Measurements from ENCODE around the gene PLCB4.

GRCh38 chr20:9412309-9412708 lies 343.4 kb downstream of the PLCB4 start:
- TF ChIP-seq EP300 (IDR thresholded peaks at IDR 0.05) (no peak), POLR2AphosphoS5 (IDR thresholded peaks at IDR 0.05) (no peak), POLR2A (IDR thresholded peaks at IDR 0.05; ENCODE audit: low read depth) (no peak)
- TF ChIP-seq, protein P1, sequence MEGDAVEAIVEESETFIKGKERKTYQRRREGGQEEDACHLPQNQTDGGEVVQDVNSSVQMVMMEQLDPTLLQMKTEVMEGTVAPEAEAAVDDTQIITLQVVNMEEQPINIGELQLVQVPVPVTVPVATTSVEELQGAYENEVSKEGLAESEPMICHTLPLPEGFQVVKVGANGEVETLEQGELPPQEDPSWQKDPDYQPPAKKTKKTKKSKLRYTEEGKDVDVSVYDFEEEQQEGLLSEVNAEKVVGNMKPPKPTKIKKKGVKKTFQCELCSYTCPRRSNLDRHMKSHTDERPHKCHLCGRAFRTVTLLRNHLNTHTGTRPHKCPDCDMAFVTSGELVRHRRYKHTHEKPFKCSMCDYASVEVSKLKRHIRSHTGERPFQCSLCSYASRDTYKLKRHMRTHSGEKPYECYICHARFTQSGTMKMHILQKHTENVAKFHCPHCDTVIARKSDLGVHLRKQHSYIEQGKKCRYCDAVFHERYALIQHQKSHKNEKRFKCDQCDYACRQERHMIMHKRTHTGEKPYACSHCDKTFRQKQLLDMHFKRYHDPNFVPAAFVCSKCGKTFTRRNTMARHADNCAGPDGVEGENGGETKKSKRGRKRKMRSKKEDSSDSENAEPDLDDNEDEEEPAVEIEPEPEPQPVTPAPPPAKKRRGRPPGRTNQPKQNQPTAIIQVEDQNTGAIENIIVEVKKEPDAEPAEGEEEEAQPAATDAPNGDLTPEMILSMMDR (IDR thresholded peaks at IDR 0.05): no peak
